HepG2 (cell line): ENCODE data around the gene PSMB3.

Source experiments
- CENPX ChIP-seq: sonication (generic); formaldehyde crosslinking; IDR thresholded peaks from 2 replicates; pipeline ENCODE4 v1.9.0; 2021; ENCODE audit warnings: mild to moderate bottlenecking, missing genetic modification reagents, moderate library complexity
- CREB1 ChIP-seq, 2 experiments: fragments of 450-650 bp in 1 of 2; IDR thresholded peaks; 2 replicates each; pipeline ENCODE4 v1.6.1; 2016 to 2017; ENCODE audit warnings: control low read depth in 1 of 2, mild to moderate bottlenecking in 1 of 2, missing compliant biosample characterization in 1 of 2, missing genetic modification characterization in 1 of 2
- HDAC6 ChIP-seq: fragments of 200-600 bp; sonication (generic); IDR thresholded peaks from 2 replicates; pipeline ENCODE4 v1.7.0; 2017; ENCODE audit warnings: mild to moderate bottlenecking, antibody characterized with exemption, low read length, low read depth
- HIVEP1 ChIP-seq: sonication (generic); formaldehyde crosslinking; IDR thresholded peaks from 2 replicates; pipeline ENCODE4 v1.4.0; 2020; ENCODE audit warnings: mild to moderate bottlenecking, missing genetic modification reagents
- KDM1A ChIP-seq: IDR thresholded peaks from 2 replicates; pipeline ENCODE4 v1.6.1; 2016; ENCODE audit warnings: missing compliant biosample characterization
- KDM3A ChIP-seq: IDR thresholded peaks from 2 replicates; pipeline ENCODE4 v1.6.1; 2018; ENCODE audit warnings: low read depth, missing compliant biosample characterization
- RXRA ChIP-seq: sonication (generic); formaldehyde crosslinking; IDR thresholded peaks from 2 replicates; pipeline ENCODE4 v1.5.1; 2020; ENCODE audit warnings: missing genetic modification reagents
- ZKSCAN8 ChIP-seq: IDR thresholded peaks from 2 replicates; pipeline ENCODE4 v1.6.1; 2016; ENCODE audit warnings: borderline replicate concordance, missing genetic modification reagents, missing compliant biosample characterization
- ZNF558 ChIP-seq: sonication (generic); formaldehyde crosslinking; IDR thresholded peaks from 2 replicates; pipeline ENCODE4 v1.9.0; 2022; ENCODE audit warnings: mild to moderate bottlenecking, missing genetic modification reagents, borderline replicate concordance
- TF ChIP-seq, protein P1 (sequence below): sonication (generic); formaldehyde crosslinking; IDR thresholded peaks from 2 replicates; pipeline ENCODE4 v1.5.0; 2020; ENCODE audit warnings: mild to moderate bottlenecking, missing genetic modification reagents

- TF ChIP-seq CREB1 (IDR thresholded peaks at IDR 0.05) (peak; percentile 89), CREB1 (CRISPR knock-in tag; IDR thresholded peaks at IDR 0.05) (peak; percentile 97), ZKSCAN8 (CRISPR knock-in tag) (peak; percentile 67; the same call in 1 of the 2 replicates), RXRA (no peak; the same call in 1 of the 2 replicates), CENPX (no peak), ZNF558 (peak; percentile 33; the same call in 1 of the 2 replicates), KDM1A (0 out of 2 replicates have a peak, but pooled peaks have one; percentile 25), HDAC6 (no peak), KDM3A (0 out of 2 replicates have a peak, but pooled peaks have one; percentile 2), HIVEP1 (no peak)
- TF ChIP-seq, protein P1, sequence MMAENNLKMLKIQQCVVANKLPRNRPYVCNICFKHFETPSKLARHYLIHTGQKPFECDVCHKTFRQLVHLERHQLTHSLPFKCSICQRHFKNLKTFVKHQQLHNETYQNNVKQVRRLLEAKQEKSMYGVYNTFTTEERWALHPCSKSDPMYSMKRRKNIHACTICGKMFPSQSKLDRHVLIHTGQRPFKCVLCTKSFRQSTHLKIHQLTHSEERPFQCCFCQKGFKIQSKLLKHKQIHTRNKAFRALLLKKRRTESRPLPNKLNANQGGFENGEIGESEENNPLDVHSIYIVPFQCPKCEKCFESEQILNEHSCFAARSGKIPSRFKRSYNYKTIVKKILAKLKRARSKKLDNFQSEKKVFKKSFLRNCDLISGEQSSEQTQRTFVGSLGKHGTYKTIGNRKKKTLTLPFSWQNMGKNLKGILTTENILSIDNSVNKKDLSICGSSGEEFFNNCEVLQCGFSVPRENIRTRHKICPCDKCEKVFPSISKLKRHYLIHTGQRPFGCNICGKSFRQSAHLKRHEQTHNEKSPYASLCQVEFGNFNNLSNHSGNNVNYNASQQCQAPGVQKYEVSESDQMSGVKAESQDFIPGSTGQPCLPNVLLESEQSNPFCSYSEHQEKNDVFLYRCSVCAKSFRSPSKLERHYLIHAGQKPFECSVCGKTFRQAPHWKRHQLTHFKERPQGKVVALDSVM = no peak
These were observed at the start of gene PSMB3 for GRCh38 chr17:38752308-38753070.
